GM19395 (cell line): ENCODE results near the gene ICAM5.

Experiments
- ATAC-seq: cut with Tn5 transposase; IDR thresholded peaks from one replicate; pipeline ENCODE4 v1.9.1; 2021; ENCODE audit warnings: mild to moderate bottlenecking, moderate library complexity; ENCODE audit not compliant: unreplicated experiment

The ICAM5 gene

DNA sequence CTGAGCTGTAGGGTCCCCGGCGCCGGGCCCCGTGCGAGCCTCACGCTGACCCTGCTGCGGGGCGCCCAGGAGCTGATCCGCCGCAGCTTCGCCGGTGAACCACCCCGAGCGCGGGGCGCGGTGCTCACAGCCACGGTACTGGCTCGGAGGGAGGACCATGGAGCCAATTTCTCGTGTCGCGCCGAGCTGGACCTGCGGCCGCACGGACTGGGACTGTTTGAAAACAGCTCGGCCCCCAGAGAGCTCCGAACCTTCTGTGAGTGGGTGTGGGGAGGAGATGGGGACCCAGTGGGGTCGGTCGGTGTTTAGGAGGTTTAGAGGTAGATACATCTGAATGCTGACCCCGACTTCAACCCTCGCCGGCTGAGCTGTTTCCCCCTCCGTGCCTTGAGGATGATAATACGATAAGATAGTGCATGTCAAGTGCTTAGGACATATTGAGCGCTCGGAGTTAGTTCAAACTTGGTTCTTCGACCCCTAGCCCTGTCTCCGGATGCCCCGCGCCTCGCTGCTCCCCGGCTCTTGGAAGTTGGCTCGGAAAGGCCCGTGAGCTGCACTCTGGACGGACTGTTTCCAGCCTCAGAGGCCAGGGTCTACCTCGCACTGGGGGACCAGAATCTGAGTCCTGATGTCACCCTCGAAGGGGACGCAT lies 1.9 kb downstream of the ICAM5 start:
- ATAC-seq: no peak

GRCh38 chr19:10292206-10292788 lies 2.5 kb downstream of the ICAM5 start:
- peak; percentile 51 for ATAC-seq

- ATAC-seq: no peak
Measured at GRCh38 chr19:10292789-10293636, 3.3 kb downstream of the ICAM5 start.

GRCh38 chr19:10293637-10294367 lies 4.0 kb downstream of the ICAM5 start:
- ATAC-seq: no peak

- no peak for ATAC-seq
Measured at GRCh38 chr19:10294368-10294697, 4.6 kb downstream of the ICAM5 start.

DNA sequence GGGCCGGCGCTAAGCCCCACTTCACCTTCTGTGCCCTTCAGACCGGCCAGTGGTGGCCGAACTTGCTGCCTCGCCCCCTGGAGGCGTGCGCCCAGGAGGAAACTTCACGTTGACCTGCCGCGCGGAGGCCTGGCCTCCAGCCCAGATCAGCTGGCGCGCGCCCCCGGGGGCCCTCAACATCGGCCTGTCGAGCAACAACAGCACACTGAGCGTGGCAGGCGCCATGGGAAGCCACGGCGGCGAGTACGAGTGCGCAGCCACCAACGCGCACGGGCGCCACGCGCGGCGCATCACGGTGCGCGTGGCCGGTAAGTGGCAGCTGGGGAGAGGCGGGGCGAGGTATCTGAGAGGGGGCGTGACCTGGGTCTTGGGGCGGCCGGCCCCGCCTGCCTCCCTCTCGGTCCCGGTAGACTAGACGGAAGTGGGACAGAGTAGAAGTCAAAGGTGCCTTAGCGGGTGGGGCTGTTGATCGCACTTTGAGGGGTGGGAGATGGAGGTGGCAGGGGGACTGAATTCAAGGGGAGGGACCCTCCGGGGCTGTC lies 5.6 kb downstream of the ICAM5 start:
- ATAC-seq: no peak

GRCh38 chr19:10295847-10296591 lies 6.3 kb downstream of the ICAM5 start:
- ATAC-seq: no peak

GRCh38 chr19:10299545-10300458 lies 10.1 kb downstream of the ICAM5 start:
- no peak for ATAC-seq

GRCh38 chr19:10305139-10305806 lies 15.5 kb downstream of the ICAM5 start:
- ATAC-seq: no peak

DNA sequence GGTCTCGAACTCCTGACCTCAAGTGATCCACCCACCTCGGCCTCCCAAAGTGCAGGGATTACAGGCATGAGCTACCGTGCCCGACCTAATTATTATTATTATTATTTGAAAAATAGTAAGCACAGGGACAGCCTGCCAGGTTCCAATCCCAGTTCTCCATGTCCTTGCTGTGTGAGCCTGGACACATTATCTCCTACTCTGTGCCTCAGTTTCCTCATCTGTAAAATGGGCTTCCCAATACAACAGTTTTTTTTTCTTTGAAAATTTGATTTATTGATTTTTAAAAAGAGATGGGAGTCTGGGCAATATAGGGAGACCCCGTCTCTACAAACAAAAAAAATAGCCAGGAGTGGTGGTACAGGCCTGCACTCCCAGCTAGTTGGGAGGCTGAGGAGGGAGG lies 16.6 kb downstream of the ICAM5 start:
- no peak for ATAC-seq

DNA sequence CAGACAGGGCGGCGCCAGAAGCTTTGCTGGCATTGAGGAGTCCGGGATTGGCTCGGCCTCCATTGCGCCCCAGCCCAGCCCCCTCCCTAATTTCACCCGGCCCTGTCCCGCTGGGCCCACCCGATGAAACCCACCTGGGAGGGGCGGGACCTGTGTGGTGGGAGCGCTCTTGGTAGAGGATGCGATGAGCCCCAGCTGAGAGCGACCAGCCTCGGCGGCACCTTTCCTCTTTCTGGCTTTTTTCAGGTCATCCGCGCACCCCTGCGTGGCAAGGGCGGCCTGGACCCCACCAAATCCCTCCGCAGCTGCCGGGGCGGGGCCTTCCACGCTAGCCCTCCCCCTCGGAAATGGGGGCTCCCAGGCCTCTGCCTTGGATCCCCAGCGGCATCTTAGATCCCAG lies 19.7 kb downstream of the ICAM5 start, which contains the start of gene ZGLP1:
ZGLP1 (minus strand) TSS at position 393 of the 400 bp plus-strand sequence.
- ATAC-seq: no peak

DNA sequence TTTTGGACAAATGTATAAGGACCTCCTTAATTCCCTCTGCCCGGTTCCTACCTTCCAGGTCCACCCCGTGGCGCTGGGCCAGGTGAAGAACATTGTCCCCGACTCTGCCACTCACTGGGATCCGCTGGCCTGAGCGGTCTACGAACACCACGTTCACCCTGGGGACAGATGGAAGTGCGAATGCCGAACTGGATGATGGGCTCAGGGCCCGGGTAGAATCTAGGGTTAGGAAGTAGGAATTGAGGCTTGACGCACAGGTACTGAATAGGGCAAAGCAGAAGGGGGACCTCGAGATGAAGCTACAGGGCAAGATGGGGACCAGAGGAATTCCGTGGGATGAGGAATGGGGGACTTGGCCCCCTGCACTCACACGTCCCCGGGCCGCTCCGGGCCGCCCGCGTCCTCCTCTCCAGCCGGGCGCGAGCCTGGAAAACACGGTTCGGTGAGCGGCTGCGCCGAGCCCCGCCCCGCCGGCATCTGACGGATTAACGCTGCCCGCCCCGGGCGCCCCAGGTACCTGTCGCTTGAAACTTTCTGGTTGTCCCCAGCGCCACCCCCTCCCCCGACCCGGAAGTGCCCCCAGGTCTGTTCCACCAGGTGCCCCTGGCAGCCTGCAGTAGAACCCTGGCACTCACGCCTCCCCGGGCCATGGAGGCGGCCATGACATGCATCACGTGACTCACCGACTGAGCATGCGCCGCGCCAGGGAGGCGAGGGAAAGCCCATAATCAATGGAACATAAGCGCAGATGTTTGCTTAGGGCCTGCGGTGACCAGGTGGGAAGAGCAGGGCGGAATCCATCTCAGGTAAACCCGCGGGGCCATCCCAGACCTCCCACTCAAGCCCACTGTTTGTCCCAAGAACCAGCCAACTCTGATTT lies 25.8 kb downstream of the ICAM5 start, which contains the start of gene FDX2:
FDX2 (minus strand) TSS at position 681 of the 880 bp plus-strand sequence; CDS start at position 662, 19 bp downstream.
- peak; percentile 69 for ATAC-seq

DNA sequence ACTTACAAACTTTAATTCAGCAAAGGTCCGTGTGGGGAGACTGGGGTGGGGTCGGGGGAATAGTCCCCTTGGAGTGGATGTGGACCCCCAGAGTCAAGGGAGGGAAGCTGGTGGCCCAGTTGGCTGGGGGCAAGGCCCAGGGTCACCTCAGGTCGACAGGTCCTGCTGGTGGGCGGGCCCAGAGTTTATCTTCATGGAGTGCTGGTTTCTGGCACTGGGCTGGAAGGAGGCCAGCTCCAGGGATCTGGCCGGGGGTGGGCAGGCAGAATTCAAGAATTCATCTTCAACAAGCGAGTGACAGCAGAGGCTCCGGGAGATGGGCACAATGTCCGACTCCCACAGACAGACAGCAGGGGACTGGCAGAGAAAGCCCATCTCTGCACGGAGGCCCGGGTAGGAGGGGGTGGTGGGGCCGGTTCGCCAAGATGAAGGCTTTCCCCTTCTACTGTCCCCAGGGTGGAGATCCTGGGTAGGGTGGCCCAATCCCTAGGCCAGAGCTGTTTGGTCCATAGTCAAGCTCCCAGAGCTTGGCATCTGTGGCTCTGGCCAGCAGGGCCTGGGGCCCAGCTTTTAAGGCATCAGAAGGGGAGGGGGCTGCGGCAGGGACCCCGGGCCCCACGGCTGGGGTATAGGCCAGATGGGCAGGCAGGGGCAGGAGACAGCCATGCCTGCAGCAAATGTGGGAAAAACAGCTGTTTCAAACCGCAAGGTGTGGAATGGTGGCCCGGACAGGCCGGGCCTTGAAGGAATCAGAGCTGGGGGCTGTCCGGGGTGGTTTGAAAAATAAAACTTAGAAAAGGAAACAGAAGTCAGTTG lies 26.7 kb downstream of the ICAM5 start:
- ATAC-seq: peak; percentile 14

- ATAC-seq: no peak
Measured at GRCh38 chr19:10317045-10317856, 27.5 kb downstream of the ICAM5 start.

DNA sequence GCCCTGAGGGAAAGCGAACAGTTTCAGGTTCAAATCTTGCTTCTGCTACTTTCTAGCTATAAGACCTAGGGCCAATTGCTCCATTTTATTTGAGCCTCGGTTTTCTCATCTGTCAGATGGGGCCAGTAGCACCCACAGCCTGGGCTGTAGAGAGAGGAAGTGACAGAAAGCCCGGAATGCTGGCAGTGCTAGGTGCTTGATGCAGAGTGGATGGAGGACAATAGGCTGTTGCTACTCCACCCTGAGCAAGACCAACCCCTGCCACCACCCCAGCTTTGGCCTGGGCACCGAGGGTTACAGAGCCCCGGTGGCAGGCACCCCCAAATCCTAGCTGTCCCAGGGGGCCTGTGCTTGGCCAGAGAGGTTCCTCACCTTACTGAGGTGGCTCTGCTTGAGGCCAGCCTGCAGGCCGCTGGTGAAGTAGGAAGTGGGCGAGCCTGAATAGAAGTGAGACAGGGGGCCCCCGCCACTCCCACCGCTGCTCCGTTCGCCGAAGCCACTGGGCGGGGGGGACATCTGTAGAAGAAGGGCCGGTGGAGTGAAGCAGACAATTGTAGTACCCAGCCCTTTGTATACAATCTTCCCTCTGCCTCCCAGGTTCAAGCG lies 28.2 kb downstream of the ICAM5 start:
- no peak for ATAC-seq
